Measurements from ENCODE around the gene VPS13D.

GRCh38 chr1:12417389-12417788, 187.6 kb downstream of the VPS13D start:
- TF ChIP-seq CTCF (IDR thresholded peaks at IDR 0.05) (no peak), POLR2AphosphoS5 (IDR thresholded peaks at IDR 0.05; ENCODE audit: low read depth, low read length) (no peak), REST (IDR thresholded peaks at IDR 0.05; ENCODE audit: insufficient read depth in 1 of 2, low read depth in 2 of 2, low read length in 1 of 2) (no peak), TCF7L2 (IDR thresholded peaks at IDR 0.05; ENCODE audit: low read depth, low read length) (no peak), SIN3A (IDR thresholded peaks at IDR 0.05; ENCODE audit: borderline replicate concordance, insufficient read depth, low read depth, low read length) (no peak)

All from Panc1 (cell line).